NCI-H69 (cell line): ENCODE data around the gene HOXC4.
A peak's percentile ranks its signal among the peaks of the same experiment; 100 is the strongest.
"Not testable (repeated sequence)": the region's sequence is repeated elsewhere in the genome, so short reads cannot be mapped to it uniquely, and the experiment has no call there.

Source experiments
- DNase-seq: peaks from one replicate; lab custom pipeline; 2025; lab: John Stamatoyannopoulos, UW

The HOXC4 gene

DNA sequence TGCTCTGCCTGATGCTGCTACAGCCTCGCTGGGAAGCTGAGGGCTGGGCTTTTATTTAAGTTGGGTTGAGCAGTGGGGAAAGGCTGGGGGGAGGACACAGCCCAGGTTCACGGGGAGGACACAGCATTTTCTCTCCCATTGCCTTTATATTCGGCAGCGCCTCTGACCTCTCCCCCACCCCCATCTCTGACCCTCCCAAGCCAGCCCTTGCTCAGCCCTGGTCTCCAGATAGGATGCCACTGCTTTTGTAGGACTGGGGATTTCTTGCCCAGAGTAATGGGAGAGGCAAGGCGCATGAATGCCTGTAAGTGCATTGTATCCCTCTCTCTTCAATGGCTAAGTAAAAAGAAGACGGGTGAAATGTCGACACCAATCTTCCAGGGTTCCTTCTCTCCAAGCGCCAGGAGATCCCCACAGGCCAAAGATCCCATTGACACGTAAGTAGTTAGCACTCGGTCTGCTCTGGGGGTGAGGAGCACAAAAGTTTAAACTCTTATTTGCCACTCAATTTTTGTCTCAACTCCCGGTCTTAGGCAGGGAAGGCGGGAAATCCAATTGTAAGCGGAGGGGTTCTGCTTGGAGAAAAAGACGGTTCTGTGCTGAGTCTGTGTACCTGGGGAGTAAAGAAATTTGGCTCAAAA is 4.6 kb downstream of the HOXC4 start:
- DNase-seq, result no peak

DNA sequence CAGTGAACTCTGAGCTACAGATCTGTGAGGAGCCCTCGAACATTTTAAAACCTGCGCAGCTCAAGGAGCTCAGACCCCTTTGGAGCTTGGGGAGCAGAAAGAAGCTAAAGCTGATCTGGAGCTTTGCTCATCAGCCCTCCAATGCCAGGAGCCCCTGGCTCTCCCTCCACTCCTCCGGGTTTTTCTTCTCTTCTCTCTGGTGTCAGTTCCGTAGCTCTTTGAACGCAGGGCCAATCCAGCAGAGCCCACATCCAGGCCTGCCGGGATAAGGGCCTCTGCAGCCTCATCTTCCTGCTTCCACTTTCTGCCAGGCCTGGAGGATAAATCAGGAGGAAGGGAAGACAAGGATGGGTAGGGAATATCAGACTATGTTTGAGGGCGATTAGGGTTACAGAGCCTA is 6.0 kb downstream of the HOXC4 start:
- no peak for DNase-seq

DNA sequence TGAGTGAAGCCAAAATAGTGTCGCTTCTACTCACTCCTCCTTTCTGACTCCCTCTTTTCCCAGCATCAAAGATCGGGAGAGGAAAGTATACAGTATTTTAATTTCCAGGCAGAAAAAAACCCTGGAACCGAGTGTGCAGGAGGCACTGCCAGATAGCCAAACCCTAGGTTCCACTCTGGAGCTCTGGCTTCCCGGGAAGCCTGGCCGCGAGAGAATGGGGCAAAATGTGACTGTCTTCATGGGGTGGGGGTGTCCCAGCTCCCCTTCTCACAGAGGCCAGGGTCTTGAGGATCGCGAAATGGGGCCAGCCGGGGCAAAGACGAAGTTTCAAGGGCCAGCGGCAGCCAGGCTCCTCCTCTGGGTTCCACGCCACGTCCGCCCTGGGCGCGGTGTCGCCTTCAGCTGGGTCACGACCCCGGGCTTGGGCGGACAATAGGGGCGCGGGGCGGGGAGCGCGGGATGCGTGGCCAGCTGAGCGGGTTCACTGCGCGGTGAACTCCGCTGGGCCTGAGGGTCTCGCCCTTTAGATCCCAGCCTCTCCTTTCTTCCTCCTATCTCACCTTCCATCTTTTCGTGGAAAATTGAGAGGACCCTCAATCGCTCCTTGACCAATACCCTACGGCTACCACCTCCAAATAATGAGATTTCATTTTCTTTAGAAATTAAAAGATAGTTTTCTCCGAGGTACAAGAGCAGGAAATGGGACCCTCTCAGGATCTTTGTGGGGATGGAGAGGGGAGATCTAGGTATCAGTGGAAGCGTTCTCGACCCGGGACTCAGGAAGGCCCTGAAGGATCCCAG is 6.7 kb downstream of the HOXC4 start:
- DNase-seq, result no peak

DNA sequence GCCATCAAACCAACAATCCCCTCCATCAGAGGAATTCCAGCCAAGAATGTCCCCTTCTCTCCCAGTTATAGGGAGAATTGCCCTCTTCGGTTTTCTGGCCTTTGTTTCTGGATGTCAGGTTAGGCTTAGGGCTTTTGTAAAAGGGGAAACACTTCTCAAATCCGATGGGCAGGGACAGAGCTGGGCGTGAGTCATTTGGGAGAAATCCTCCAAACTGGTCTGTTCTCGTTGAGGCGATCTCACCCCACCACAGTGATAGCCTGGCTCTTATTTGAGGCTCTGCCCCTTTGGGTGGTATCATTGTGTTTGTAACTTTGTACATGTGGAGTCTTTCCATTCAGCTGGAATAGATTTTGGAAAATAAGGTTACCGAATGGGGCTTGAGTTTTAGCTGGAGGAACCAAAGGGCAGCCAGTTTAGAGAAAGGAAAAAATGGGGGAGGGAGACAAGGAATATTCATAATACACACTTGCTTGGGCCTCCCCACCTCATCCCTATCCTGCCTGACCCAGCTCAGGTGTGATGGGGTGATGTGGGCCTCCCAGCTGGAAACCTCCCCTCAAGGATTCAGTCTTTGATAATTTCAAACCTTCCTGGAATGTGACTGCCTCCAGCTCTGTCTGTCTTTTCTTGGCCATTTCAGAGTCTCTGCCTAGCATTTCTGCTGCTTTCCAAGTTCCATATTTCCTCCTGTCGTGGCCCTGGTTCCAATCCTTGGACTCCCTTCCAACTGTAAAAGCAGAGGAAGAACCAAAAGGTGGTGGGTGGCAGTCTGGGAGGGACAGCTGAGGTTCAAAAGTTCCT is 7.5 kb downstream of the HOXC4 start:
- DNase-seq, result no peak

DNA sequence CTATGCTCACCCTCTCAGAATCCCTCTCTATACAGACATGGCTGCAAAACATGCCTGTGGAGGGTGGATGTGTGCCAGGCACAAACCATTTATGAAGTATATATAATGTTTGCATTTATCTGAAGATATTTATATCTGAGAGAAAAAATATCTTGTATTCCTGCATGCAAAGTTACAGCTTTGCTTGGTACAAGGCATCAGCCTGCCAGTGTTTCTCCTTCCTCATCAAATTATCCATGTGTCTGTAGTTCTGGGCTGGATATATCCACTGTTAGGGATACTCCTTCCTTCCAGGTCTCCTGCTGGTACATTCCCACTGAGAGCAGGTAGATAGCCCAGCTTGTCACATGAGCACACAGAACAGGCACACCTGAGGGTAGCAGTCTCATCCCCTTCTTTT is 12.0 kb downstream of the HOXC4 start:
- no peak for DNase-seq

DNA sequence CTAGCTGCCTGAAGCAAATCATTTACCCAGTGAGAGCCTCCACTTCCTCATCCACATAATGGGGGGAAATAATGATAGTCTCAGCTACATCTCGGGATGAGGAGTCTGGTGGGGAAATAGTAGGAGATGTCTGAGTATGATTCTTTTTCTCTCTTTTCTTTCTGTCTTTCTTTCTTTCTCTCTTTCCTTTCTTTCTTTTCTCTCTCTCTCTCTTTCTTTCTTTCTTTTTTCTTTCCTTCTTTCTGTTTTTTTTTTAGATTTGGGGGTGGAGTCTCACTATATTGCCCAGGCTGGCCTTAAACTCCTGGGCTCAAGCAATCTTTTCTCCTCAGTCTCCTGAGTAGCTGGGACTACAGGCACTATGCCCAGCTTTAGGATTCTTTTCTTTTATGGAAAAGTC is 12.8 kb downstream of the HOXC4 start:
- DNase-seq, result no peak

DNA sequence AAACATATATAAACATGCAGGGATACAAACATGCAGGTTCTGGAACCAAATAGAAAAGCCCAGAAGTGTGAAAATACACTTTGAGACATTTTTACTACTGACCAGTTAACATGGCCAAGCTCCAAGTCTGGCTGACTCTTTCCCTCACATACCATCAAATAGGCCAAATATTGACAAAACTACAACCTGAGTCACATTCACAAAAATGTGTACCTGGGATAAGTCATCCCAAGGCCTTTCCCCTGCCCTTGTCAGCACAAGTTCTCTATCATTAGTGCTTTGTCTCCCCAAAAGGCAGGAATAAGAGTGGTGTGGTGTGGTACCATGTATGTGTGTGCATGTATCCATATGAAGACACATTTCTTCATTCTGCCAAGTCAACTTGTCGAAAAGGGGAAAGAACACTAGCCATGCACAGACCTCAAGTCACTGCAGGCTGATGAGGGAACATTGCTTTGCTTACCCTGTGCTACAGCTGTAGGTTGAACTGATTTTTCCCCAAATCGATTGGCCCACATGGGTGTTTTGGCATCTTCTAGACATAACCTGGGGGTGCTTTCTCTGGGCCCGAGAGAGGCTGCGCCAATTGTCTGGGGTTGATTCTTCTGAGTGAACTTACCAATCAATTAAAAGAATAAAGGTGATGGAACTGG is 14.9 kb downstream of the HOXC4 start:
- DNase-seq, result no peak

DNA sequence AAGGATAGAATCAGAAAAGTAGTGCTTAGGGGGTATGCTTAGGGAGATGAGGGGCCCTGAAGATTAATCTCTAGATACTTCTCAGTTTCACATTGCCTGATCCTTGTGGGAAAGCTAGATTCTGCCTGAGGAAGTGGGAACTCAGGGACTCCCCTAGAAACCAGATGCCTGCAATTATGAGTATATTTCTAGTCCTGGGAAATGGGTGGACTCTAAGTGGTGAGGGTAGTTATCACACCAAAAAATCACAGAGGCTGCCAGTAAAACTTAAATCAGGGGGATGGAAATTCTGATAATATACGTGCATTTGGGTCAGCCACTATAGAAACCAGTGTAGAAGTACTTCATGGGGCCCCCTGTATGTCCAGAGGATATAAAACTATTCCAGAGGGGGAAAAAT is 18.3 kb downstream of the HOXC4 start:
- no peak for DNase-seq

DNA sequence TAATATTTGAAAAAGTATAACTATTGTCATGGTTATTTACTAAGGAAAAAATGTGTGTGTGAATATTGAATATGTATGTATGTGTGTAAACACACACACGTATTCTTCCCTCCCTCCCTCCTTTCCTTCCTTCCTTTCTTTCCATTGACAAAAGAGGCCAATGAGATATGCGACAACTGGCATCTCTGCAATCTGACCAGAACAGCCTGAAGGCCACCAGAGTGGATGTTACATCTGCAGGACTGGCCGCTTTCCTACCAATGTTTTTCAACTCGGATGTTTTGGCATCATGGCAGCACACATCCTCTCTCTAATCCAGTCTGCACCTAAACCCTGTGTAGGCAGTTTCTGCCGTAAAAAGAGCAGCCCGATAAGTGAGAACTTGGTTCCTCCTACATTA is 20.7 kb downstream of the HOXC4 start:
- no peak for DNase-seq

DNA sequence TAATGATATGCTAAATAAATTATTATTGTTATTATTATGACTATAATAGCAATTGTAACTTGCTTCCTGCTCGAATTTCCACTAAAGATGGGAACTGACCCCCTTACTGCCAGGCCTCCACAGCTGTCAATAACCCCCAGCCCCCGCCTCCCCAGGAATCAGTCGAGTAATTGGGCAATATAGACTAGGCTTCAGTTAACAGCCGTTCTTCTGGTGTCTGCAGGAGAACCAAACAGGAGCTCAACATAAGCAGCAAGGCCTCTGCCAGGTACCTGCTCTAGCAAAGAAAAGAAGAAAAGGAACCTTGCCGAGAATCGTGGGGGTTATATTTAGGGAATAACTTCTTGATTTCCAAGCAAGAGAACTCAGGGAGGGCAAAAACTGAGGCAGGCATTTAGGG is 21.8 kb downstream of the HOXC4 start:
- no peak for DNase-seq

DNA sequence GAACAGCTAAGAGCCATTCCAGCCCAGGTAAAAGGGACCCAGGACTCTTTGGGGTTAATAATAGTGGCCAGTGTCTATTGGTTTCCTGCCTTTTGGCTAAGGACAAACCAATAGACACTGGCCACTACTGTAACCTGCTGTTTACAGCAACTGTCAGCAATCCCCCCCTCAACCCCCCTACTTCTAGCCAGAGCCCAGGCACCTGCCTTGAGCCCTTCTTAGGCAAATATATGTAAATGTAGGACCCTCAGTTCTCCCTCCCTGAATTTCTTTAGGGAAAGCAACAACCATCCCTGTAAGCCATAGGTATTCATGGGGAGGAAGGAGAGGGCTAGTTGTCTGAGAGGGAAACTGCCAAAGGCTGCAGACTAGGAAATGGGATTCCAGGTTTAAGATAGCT is 22.3 kb downstream of the HOXC4 start:
- DNase-seq, result no peak

DNA sequence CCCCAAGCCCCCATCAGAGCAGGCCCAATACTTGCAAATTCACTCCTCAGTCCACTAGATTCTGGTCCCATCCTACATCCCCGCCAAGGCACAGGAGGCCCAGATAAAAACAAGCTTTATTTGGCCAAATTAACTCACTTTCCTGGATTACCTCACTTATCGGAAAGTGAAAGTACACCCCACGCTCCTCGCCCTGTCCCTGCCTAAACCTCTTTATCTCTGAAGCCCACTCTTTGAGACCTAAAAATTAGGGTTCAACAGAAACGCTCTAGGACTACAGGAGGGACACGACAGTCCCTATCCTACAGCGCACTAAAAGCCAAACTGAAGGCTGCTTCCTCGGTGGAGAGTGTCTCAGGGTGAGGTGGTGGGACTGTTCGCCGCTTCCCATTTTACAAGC is 24.2 kb downstream of the HOXC4 start:
- not testable (repeated sequence) for DNase-seq

DNA sequence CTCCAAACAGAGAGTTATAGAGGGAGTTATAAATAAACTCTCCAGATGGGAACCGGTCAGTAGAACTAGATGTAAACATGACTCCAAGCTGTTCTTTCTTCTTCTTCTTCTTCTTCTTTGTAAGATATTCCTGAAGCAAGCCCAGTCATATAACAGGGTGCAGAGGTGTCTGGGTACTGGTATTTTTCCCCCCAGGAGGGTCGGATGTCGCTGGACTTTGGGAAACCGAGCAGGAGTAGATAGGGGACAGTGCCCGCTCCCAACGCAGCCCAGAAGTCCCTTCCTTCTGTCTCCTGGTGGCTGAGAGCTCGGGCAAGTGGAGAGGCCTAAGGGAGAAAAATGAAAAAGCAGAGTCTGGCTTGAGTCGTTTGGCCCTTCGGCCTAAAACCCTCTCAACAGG is 25.5 kb downstream of the HOXC4 start:
- DNase-seq, result not testable (repeated sequence)

DNA sequence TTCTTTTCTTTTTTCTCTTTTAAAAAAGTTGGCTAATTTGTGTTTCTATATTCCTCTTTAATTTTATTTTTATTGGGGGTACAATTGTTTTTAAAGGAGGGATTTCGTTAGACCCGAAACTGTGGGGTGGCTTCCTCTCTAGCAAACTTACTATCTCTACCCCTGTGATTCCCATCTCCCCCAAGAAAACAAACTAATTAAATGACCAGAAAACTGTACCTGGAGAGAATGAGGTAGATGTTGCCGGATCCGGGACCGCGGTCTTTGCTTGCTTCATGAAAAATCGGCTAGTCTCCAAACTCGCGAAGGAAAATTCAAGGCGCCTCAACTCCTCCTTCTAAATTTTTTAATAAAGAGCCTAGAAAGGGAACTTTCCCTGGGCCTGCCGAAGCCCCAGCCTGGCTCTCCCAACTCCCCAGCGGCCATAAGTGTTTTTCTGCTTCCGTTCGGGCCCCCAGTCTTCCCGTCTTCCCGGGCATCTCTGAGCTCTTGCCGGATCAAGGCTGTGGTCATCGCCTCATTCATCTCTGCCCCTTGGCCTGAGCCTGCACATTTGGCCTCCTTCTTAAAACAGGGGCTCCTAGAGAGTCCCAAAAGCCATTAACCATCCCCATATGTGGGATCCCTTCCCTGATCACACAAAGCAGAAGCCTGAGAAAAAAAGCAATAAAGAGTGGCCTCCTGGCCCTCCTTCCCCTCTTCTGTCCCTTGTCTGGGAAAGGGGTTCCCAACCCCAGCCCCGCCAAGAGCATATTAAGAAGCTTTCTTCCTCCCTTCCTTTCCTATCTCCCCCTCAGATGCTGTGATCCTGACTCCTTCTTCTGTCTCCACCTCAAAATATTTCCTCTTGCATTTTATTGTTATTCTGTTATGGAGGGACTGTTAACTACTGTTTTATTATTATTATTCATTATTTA is 26.6 kb downstream of the HOXC4 start:
- not testable (repeated sequence) for DNase-seq

DNA sequence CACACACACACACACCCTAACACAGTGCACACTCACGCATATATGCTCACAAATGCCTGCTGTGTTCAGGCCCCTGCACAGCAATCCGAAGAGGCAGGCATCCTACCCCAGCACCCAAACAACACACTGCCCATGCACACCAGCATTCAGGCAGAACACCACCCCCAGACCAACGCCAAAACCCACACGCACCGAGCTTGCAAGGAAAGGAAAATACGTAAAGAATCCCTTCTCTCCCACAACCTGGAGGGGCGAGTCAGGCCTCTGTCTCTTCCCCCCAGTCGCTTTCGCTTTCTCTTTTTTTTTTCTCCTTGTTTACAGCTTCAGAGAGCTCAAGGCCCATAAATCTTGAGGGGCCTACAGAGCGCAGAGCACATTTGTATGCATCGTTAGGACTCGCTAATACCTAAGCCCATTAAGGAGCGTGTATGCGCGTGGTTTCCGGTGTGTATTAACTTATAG is 27.4 kb downstream of the HOXC4 start:
- not testable (repeated sequence) for DNase-seq

DNA sequence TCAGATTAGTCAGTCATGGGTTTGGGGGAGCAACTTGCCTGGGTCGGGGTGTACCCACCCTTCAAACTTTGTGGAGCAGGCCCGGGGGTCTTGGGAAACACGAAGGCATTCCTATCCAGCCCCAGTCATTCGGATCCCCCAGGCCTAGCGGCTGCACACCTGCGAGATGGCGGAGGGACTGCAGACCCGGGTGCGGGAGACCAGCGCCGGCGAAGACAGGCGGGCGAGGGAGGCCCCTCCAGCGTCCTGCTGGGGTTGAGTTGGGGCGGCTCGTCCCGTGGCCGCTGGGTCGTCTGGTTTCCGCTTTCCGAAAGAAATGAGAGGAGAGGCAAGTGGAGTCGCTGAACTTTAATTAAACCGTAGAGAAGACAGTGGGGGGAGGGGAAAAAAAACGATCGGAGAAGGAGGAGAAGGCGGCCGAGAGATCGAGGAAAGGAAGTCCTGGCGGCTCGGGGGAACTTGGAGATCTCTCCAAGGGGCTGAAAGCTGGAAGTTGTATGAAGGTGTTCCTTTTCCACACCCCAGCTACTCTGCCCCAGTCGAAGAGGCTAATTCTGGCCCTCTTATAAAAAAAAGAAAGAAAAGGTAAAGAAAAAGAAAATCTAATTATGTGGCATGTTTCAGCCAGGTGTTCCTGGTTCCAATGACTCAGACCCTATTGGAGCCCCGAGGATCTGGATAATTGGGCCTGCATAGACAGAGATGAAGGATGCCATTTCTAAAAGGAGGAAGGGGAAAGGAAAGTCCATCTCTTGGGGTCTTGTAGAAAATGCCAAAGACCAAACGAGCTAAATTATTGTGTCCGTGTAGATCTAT is 28.2 kb downstream of the HOXC4 start:
- not testable (repeated sequence) for DNase-seq

DNA sequence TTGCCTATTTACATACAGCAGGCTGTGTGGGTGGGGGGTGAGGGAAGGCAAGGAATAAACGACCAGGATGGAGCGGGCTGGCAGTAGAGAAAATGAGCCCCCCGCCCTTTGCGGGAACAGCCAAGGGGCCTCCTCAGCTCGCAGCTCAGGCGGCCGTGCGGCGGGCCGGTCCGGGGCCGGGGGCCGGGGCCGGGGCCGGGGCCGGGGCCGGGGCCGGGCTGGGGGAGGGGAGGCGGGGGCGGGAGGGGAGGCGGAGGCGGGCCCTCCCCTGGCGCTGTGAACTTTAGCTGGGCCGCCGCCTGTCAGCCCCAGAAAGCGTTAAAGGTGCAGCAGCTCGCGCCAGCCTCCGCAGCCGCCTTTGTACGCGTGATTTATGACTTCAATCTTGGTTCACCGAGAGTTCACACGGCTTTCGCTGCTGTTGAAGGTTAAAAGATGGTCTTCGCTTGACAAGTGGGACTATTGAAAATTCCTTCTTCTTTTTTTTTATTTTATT is 28.8 kb downstream of the HOXC4 start:
- DNase-seq, result peak; percentile 89

DNA sequence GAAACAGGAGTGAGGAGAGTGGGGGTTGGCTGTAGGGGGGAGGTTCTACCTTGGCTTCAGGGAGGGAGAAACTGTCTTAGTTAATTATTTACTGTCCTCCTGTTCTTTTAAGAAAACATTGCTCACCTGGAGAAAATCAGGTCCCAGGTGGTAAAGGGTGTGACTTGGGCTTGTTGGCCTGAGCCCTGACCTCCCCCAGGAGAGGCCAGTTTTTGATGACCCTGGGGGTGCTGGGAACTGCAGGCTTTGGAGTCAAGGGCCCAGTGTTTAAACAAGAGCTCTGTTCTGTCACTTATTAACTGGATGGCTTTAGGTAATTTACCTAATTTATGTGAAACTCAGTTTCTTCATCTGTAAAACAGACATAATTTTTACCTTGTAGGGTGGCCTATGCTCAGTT is 34.4 kb downstream of the HOXC4 start:
- not testable (repeated sequence) for DNase-seq

DNA sequence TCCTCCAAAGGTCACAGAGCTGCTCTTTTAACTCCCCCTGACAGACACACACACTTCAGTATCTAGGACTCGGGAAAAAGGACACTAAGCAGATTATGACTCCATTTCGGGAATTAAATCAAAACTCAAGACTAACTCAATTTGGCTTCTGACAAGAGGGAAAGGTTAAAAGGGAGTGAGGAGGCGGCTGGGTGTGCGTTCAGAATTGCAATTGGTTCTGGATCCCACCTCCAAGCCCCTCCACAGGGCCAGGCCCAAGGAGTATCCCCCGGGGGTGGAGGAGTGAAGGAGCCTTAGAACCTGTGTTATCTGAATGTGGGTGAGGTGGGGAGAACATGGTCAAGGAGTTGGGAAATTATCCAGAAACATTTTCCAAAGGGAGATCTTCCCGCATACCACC is 35.8 kb downstream of the HOXC4 start:
- not testable (repeated sequence) for DNase-seq

DNA sequence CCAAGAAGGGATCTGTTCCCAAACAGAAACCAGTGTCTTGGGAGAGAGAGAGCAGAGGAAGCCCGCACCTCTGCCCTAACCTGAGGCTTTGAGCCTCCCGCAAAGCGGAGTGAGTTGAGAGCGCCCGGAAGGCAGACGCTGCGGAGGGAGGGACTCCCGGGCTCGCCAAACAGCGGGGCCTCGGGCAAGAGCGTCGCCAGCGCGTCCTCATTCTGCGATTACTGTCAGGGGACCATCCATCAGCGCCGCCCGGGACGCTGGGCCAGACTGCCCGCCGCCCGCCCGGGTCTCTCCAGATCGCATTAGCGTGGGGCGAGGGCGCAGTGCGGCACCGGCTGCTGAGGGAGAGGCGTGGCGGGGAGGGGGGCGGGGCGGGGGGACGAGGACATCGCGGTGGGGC is 36.7 kb downstream of the HOXC4 start:
- DNase-seq, result peak; percentile 88
